ENCODE data around the gene LBHD1.
"Not testable (repeated sequence)": the region's sequence is repeated elsewhere in the genome, so short reads cannot be mapped to it uniquely, and the experiment has no call there.

The LBHD1 gene

GRCh38 chr11:62678433-62678769, 6.3 kb upstream of the LBHD1 start:
- Mint-ChIP-seq H3K27ac (peak overlapping the region; percentile 93), H3K36me3 (ENCODE audit: low read depth) (peaks cover 24% of the 10 kb centered on the region), H3K4me1 (peaks cover 47% of the 10 kb centered on the region), H3K27me3 (no peaks in the 10 kb centered on the region), H3K9me3 (no peaks in the 10 kb centered on the region), H3K4me3 (peak overlapping the region; percentile 86)
- no peak for ATAC-seq
- DNase-seq, result no peak

GRCh38 chr11:62677714-62678113, 5.6 kb upstream of the LBHD1 start:
- Mint-ChIP-seq H3K36me3 (ENCODE audit: low read depth) (peaks cover 31% of the 10 kb centered on the region), H3K9me3 (no peaks in the 10 kb centered on the region), H3K4me1 (peaks cover 54% of the 10 kb centered on the region)

GRCh38 chr11:62677156-62677555, 5.1 kb upstream of the LBHD1 start:
- no peak for DNase-seq
- no peaks in the 10 kb centered on the region for H3K9me3 Mint-ChIP-seq
- ATAC-seq, result no peak
- no peaks in the 10 kb centered on the region for H3K27me3 Mint-ChIP-seq
- H3K36me3 Mint-ChIP-seq (ENCODE audit: low read depth), result peaks cover 37% of the 10 kb centered on the region
- H3K27ac Mint-ChIP-seq, result peak overlapping the region; percentile 74
- H3K4me1 Mint-ChIP-seq, result peaks cover 59% of the 10 kb centered on the region
- peak overlapping the region; percentile 48 for H3K4me3 Mint-ChIP-seq

More at GRCh38 chr11:62677714-62678113, 5.6 kb upstream of the LBHD1 start:
- H3K27me3 Mint-ChIP-seq, result no peaks in the 10 kb centered on the region
- H3K27ac Mint-ChIP-seq, result peak overlapping the region; percentile 93
- DNase-seq, result no peak
- H3K4me3 Mint-ChIP-seq, result peak overlapping the region; percentile 86
- ATAC-seq, result no peak

GRCh38 chr11:62676698-62677097, 4.6 kb upstream of the LBHD1 start:
- peak overlapping the region; percentile 48 for H3K4me3 Mint-ChIP-seq
- DNase-seq, result no peak
- ATAC-seq, result no peak
- H3K36me3 Mint-ChIP-seq (ENCODE audit: low read depth), result peaks cover 38% of the 10 kb centered on the region
- H3K27me3 Mint-ChIP-seq, result no peaks in the 10 kb centered on the region
- H3K9me3 Mint-ChIP-seq, result no peaks in the 10 kb centered on the region
- peaks cover 61% of the 10 kb centered on the region for H3K4me1 Mint-ChIP-seq
- H3K27ac Mint-ChIP-seq, result peak overlapping the region; percentile 74

GRCh38 chr11:62675415-62675814, 3.3 kb upstream of the LBHD1 start:
- not testable (repeated sequence) for H3K4me3 Mint-ChIP-seq, DNase-seq, H3K9me3 Mint-ChIP-seq, H3K27ac Mint-ChIP-seq, H3K27me3 Mint-ChIP-seq, ATAC-seq
- peaks cover 49% of the 10 kb centered on the region for H3K36me3 Mint-ChIP-seq (ENCODE audit: low read depth)
- peaks cover 61% of the 10 kb centered on the region for H3K4me1 Mint-ChIP-seq

GRCh38 chr11:62673196-62673525, 1.1 kb upstream of the LBHD1 start:
- Mint-ChIP-seq H3K27me3 (no peaks in the 10 kb centered on the region), H3K36me3 (ENCODE audit: low read depth) (peaks cover 62% of the 10 kb centered on the region), H3K27ac (peak overlapping the region; percentile 97), H3K4me1 (peaks cover 63% of the 10 kb centered on the region), H3K9me3 (no peaks in the 10 kb centered on the region), H3K4me3 (peak overlapping the region; percentile 95)
- no peak for DNase-seq
- no peak for ATAC-seq

GRCh38 chr11:62671236-62671607, 845 bp downstream of the LBHD1 start:
- H3K36me3 Mint-ChIP-seq (ENCODE audit: low read depth), result peaks cover 61% of the 10 kb centered on the region
- ATAC-seq, result no peak

GRCh38 chr11:62669420-62670161, 2.5 kb downstream of the LBHD1 start:
- peaks cover 65% of the 10 kb centered on the region for H3K4me1 Mint-ChIP-seq
- peak overlapping the region; percentile 97 for H3K27ac Mint-ChIP-seq
- peaks cover 67% of the 10 kb centered on the region for H3K36me3 Mint-ChIP-seq (ENCODE audit: low read depth)
- DNase-seq (no peak), ATAC-seq (no peak)
- H3K27me3 Mint-ChIP-seq, result peaks cover 2% of the 10 kb centered on the region
- peak overlapping the region; percentile 95 for H3K4me3 Mint-ChIP-seq
- H3K9me3 Mint-ChIP-seq, result no peaks in the 10 kb centered on the region

More at GRCh38 chr11:62671236-62671607, 845 bp downstream of the LBHD1 start:
- Mint-ChIP-seq H3K4me3 (peak overlapping the region; percentile 95), H3K27me3 (no peaks in the 10 kb centered on the region), H3K27ac (peak overlapping the region; percentile 97), H3K9me3 (no peaks in the 10 kb centered on the region), H3K4me1 (peaks cover 63% of the 10 kb centered on the region)
- DNase-seq, result no peak

- DNase-seq (no peak), ATAC-seq (no peak)
- peak overlapping the region; percentile 99 for H3K4me3 Mint-ChIP-seq
- H3K36me3 Mint-ChIP-seq (ENCODE audit: low read depth), result peaks cover 71% of the 10 kb centered on the region
- peak overlapping the region; percentile 99 for H3K27ac Mint-ChIP-seq
- no peaks in the 10 kb centered on the region for H3K9me3 Mint-ChIP-seq
- peaks cover 62% of the 10 kb centered on the region for H3K4me1 Mint-ChIP-seq
- peaks cover 2% of the 10 kb centered on the region for H3K27me3 Mint-ChIP-seq
Observed at GRCh38 chr11:62667460-62667859, 4.6 kb downstream of the LBHD1 start.

- DNase-seq, result no peak
- Mint-ChIP-seq H3K27ac (peak overlapping the region; percentile 99), H3K27me3 (peaks cover 2% of the 10 kb centered on the region), H3K4me1 (peaks cover 59% of the 10 kb centered on the region), H3K36me3 (ENCODE audit: low read depth) (peaks cover 71% of the 10 kb centered on the region), H3K9me3 (no peaks in the 10 kb centered on the region), H3K4me3 (peak overlapping the region; percentile 99)
- ATAC-seq, result peak; percentile 2
Observed at GRCh38 chr11:62666259-62666926, 5.7 kb downstream of the LBHD1 start.

- Mint-ChIP-seq H3K27me3 (peaks cover 2% of the 10 kb centered on the region), H3K36me3 (ENCODE audit: low read depth) (peaks cover 68% of the 10 kb centered on the region), H3K27ac (peak overlapping the region; percentile 99), H3K4me3 (peak overlapping the region; percentile 99), H3K4me1 (peaks cover 55% of the 10 kb centered on the region), H3K9me3 (no peaks in the 10 kb centered on the region)
- DNase-seq, result peak; percentile 67
- ATAC-seq, result peak; percentile 35
Observed at GRCh38 chr11:62665599-62666258, 6.3 kb downstream of the LBHD1 start.

GRCh38 chr11:62665075-62665598, 6.9 kb downstream of the LBHD1 start, which contains the start of the genes C11orf98 and CSKMT:
Gene C11orf98 (minus strand): TSS chr11:62665210. CDS start chr11:62665169, 41 bp downstream.
Gene CSKMT (plus strand): TSS chr11:62665312. CDS start chr11:62665880, 568 bp downstream.
- Mint-ChIP-seq H3K4me3 (peak within 1 kb of the TSS; percentile 99), H3K9me3 (no peaks in the 10 kb centered on the region), H3K4me1 (peaks cover 52% of the 10 kb centered on the region), H3K27ac (peak within 1 kb of the TSS; percentile 99), H3K27me3 (peaks cover 2% of the 10 kb centered on the region), H3K36me3 (ENCODE audit: low read depth) (peaks cover 66% of the 10 kb centered on the region)
- ATAC-seq, result peak; percentile 87
- DNase-seq, result peak; percentile 97

GRCh38 chr11:62664405-62665074, 7.5 kb downstream of the LBHD1 start:
- Mint-ChIP-seq H3K4me1 (peaks cover 47% of the 10 kb centered on the region), H3K27ac (peak overlapping the region; percentile 99), H3K4me3 (peak overlapping the region; percentile 99), H3K36me3 (ENCODE audit: low read depth) (peaks cover 62% of the 10 kb centered on the region), H3K27me3 (peaks cover 2% of the 10 kb centered on the region), H3K9me3 (no peaks in the 10 kb centered on the region)
- peak; percentile 44 for ATAC-seq
- DNase-seq, result peak; percentile 61

- DNase-seq (no peak), ATAC-seq (no peak)
- Mint-ChIP-seq H3K9me3 (no peaks in the 10 kb centered on the region), H3K27me3 (no peaks in the 10 kb centered on the region), H3K27ac (no peak overlapping the region), H3K36me3 (ENCODE audit: low read depth) (peaks cover 12% of the 10 kb centered on the region), H3K4me3 (no peak overlapping the region), H3K4me1 (peaks cover 17% of the 10 kb centered on the region)
Observed at GRCh38 chr11:62656796-62657429, 15.2 kb downstream of the LBHD1 start.
